OCI-LY1 (cell line): ENCODE results near the gene KCNMA1.

ENCODE experiments used
- EZH2 ChIP-seq: fragments of 200-600 bp; sonication (generic), shearing (Covaris generic); IDR thresholded peaks from 2 replicates; pipeline ENCODE4 v1.8.0; 2017; ENCODE audit warnings: borderline replicate concordance, mixed run types, mild to moderate bottlenecking, antibody characterized with exemption, low read length, moderate library complexity, mixed read lengths
- TF ChIP-seq, protein P1 (sequence below): fragments of 200-600 bp; sonication (generic), shearing (Covaris generic); IDR thresholded peaks from 2 replicates; pipeline ENCODE4 v1.5.1; 2017; ENCODE audit warnings: mild to moderate bottlenecking, antibody characterized with exemption, low read length, moderate library complexity, mixed read lengths

DNA sequence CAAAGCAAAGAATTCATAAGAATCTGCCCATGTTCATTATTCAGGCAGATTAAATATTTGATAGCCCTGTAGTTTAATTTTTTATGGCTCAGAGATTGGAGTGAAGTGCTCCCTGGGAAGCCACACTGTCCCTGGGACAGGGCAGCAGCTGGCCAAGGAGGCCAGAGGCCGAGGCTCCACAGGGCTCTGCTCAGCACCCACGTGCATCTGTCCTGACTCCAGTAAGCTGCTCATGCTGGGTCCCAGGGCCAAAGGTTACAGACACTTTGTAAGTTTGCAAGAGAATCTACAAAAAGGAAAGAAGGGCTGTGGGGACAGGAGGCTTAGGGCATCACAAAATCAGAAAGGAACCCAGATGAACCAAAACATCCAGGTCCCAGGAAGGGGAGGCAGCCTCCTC lies 155.5 kb downstream of the KCNMA1 start:
- TF ChIP-seq, protein P1, sequence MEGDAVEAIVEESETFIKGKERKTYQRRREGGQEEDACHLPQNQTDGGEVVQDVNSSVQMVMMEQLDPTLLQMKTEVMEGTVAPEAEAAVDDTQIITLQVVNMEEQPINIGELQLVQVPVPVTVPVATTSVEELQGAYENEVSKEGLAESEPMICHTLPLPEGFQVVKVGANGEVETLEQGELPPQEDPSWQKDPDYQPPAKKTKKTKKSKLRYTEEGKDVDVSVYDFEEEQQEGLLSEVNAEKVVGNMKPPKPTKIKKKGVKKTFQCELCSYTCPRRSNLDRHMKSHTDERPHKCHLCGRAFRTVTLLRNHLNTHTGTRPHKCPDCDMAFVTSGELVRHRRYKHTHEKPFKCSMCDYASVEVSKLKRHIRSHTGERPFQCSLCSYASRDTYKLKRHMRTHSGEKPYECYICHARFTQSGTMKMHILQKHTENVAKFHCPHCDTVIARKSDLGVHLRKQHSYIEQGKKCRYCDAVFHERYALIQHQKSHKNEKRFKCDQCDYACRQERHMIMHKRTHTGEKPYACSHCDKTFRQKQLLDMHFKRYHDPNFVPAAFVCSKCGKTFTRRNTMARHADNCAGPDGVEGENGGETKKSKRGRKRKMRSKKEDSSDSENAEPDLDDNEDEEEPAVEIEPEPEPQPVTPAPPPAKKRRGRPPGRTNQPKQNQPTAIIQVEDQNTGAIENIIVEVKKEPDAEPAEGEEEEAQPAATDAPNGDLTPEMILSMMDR = no peak
- no peak for TF ChIP-seq EZH2
